Activated CD8-positive, alpha-beta memory T cell treated with anti-CD3 and anti-CD28 coated beads for 36 hours (primary cell): Measurements from ENCODE around the gene ACRBP. TPM values are rescaled to one million over a fixed set of nuclear protein-coding genes. Genes with fewer than 3 reads are reported as not detected.

Experiments
- CTCF ChIA-PET: fragments of 350-600 bp; sonication (Branson Sonifier 250); formaldehyde crosslinking; loops from one replicate; lab custom pipeline; 2021; ENCODE audit warnings: antibody characterized with exemption; lab: Charles Lee
- POLR2A ChIA-PET: fragments of 350-600 bp; sonication (Branson Sonifier 250); formaldehyde crosslinking; loops from one replicate; lab custom pipeline; 2021; ENCODE audit warnings: antibody characterized with exemption; lab: Charles Lee
- total RNA-seq, 2 experiments: library from RNA; stranded (reverse); gene quantifications; one replicate each; pipeline ENCODE4 v1.2.3, GENCODE V29; 2021

The ACRBP gene
- total RNA-seq, 2 experiments from 2014 or later: 0.88 to 0.95 TPM

DNA sequence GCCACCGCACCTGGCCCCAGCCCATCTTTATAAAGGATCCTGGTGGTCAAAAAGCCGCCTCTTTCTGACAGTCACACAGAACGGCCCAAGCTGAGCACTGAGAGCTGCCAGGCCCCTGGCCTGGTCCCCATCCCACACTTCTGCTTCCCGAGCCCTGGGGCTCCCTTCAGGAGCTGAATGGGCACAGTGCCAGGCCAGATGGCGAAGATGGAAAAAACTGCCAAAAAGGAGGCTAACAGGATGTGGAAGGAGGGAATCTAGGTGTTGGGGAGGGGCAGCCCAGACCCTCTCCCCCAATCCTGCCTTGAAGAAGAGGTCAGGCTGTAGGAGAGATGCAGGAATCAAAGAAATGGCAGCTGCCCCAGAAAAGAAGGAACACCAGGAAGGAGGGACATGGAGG, 16.5 kb downstream of the ACRBP start:
- ChIA-PET CTCF (interaction anchor here (0.8 to 3.0 kb wide), 5 partner anchors 11 to 242 kb away, joined by 3 to 19 read pairs (median 4); partner anchors contain the start of genes MLF2 and SPSB2), POLR2A (interaction anchor here (0.5 kb wide), 1 partner anchor 59 kb away, joined by 6 read pairs; the partner anchor contains the start of gene ZNF384)

DNA sequence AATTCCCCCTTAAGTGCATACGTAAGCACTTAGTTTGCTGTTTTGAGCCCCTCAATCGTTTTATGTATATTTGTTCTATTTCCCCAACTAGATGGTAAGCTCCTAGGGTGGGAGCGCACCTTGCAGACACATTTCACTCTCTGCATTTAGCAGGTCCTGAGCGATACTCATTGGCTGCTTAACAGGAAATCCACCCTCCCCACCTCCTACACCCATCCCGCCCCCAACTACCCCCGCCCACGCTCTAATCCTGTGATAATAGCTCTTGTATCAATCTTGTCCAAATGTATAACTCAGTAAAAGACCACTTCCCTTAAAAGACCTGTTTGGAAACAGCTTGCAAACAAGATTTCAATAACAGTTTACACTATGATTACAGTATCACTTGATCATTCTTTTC, 19.6 kb downstream of the ACRBP start:
- ChIA-PET POLR2A (no interaction called here), CTCF (interaction anchor here (1.1 to 1.4 kb wide), 3 partner anchors 57 to 139 kb away, joined by 3 to 4 read pairs (median 4); partner anchors contain the start of gene ZNF384)

DNA sequence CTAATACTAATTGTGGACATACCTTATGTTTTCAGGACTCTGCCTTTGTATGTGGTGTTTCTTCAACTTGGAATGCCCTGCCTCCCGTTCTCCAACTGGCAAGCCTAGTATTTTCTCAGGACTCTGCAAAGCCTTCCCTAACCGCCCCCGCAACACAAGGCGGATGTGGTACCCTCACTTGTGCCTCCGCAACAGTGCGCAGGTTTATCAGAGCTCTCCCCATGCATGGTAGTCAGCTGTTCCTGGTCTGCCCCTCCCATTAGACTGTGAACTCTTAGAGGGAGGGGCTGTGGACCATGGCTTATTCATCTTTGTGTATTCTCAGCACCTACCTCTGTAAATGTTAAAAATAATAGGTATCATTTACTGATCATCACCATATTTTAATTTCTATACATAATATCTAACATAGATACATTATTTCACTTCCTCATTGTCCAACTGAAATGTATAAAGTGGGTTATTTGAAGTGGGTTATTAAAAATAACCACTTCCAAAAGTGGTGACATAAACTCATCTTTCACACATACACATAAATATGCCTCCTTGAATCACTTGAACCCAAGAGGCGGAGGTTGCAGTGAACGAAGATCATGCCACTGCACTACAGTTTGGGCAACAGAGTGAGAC, 20.5 kb downstream of the ACRBP start:
- CTCF ChIA-PET: no interaction called here
- POLR2A ChIA-PET: no interaction called here

DNA sequence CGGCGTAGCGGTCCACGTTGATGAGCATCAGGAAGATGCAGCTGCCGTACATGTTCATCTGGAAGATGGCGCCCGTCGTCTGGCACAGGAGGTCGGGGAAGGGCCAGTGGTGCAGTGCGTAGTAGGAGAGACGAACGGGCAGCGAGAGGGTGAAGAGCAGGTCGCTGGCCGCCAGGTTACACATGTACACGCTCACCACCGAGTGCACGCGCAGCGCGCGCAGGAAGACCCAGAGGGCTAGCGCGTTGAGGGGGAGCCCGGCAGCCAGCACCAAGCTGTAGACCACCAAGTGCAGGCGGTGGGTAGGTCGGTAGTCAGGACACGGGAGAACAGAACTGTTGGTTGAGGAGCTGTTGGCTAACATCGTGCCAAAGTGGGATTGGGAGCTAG, 26.4 kb downstream of the ACRBP start:
- ChIA-PET CTCF (interaction anchor here (0.6 to 3.9 kb wide), 7 partner anchors 8 to 205 kb away, joined by 3 to 19 read pairs (median 5); no protein-coding TSS in a partner anchor), POLR2A (no interaction called here)

DNA sequence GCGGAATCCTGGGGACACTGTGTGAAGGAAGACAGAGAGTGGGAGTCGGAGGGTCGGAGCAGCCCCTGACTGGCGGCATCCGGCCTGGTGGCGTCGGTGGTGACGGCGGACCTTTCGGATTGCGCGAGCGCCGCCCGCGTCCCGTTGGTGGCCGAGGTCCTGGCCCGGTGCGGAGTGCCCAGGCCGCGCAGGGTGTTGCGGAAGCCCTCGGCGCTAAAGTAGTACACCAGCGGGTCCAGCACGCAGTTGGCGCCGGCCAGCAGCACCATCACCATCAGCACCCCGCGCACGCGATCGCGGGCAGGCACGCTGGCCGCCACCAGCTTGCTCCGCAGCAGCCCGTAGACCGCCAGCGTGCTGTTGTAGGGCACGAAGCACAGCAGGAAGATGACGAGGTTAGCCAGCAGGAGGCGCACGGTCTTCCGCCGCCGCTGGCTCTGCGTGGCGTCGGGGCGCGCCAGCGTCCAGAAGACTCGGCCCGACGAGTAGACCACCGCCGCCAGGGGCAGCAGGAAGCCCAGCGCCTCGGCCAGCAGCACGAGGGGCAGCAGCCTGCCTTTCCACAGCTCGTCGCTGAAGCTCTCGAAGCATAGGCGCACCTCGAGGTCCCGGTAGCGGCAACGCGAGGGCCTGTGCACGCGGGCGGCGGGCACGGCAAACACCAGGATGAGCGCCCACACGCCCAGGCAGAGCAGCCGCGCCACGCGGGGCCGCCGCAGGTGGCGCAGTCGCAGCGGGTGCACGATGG, 26.9 kb downstream of the ACRBP start:
- POLR2A ChIA-PET: no interaction called here

DNA sequence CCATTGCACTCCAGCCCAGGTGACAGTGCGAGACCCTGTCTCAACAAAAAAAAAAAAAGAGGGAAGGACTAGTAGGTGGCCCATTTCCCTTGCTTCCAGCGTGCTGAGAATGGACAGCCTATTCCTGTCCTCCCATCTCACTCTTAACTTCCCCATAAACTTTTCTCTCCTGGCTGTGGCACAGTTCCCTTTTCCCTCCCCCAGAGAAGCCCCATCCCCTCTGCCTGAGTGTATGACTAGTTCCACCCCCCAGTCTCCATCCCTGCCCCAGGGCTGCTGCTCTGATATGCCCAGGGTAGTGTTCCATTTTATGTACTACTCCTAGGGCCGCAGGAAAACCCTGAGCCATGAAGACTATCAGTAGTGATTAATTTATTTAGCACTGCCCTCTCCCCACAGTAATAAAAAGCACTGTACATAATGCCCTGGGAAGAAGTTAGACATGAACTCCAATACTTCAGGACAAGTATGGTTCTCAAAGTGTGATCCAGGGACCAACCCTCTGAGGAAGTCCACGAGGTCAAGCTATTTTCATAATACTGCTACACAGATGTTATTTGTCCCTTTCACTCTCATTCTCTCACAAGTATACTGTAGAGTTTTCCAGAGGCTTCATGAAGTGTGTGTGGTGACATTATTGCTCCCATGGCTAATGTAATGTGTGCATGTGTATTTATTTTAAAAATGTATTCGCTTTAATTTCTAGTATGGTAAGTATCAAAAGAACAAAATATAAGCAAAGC, 28.6 kb downstream of the ACRBP start:
- ChIA-PET CTCF (interaction anchor here (1.6 to 3.9 kb wide), 3 partner anchors 12 to 207 kb away, joined by 3 to 19 read pairs (median 7); no protein-coding TSS in a partner anchor), POLR2A (interaction anchor here (0.6 kb wide), 1 partner anchor 31 kb away, joined by 4 read pairs; no protein-coding TSS in a partner anchor)

More for the DNA sequence above, 26.9 kb downstream of the ACRBP start:
- CTCF ChIA-PET: interaction anchor here (0.6 to 3.9 kb wide), 7 partner anchors 11 to 64 kb away, joined by 3 to 19 read pairs (median 6); partner anchors contain the start of gene LPAR5

DNA sequence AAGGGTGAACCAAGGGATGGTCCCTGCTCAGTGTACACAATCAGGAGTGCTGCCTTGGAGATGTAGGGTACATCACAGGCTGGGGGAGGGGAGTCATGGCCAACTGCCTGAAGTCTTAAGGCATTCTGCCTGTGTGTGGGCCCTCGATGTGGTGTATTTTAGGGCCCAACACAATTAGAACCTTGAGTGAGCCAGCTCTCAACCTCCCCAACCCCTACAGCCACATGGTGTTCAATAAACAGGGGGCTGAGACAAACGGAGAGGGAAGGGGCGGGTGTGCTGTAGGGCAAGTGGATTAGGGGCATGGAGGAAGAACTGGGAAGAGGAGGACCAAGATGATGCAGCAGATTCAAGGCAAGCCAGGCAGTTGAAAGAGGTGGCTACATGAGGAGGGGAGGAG, 31.4 kb downstream of the ACRBP start:
- ChIA-PET POLR2A (interaction anchor here (0.7 kb wide), 1 partner anchor 32 kb away, joined by 6 read pairs; no protein-coding TSS in a partner anchor), CTCF (interaction anchor here (0.7 to 1.2 kb wide), 4 partner anchors 20 to 77 kb away, joined by 3 read pairs; partner anchors contain the start of gene LPAR5)

DNA sequence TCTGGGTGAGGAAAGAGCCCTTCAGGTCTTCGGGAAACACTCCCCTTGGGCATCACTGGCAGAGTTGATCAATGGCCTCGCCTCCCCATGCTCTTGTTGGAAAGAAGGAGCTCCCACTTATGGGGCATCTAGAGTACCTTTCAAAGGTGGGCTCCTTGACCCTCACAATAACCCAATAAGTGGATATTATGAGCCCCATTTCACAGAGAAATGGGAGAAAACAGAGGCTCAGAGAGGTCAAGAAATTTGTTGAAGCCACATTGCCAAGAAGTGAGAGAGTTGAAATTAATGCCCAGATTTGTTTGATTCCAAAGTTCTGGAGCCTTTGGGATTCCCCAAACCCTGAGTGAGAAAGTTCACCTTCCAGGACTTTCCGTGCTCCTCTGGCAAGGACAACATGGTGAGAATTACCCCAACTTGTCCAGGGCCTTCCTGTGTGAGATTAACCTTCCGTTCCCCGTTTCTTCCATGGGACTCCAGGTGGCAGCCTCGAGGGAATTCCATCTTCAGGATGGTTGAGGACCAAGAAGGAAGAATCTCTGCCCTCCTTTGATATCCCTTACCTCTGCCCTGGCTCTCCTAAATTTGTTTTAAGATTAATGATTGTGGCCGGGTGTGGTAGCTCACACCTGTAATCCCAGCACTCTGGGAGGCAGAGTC, 32.6 kb downstream of the ACRBP start:
- POLR2A ChIA-PET: interaction anchor here (1.2 to 1.4 kb wide), 3 partner anchors 10 to 75 kb away, joined by 5 to 6 read pairs (median 5); partner anchors contain the start of gene ZNF384
- CTCF ChIA-PET: interaction anchor here (0.7 to 1.9 kb wide), 3 partner anchors 25 to 70 kb away, joined by 3 to 4 read pairs (median 3); no protein-coding TSS in a partner anchor

DNA sequence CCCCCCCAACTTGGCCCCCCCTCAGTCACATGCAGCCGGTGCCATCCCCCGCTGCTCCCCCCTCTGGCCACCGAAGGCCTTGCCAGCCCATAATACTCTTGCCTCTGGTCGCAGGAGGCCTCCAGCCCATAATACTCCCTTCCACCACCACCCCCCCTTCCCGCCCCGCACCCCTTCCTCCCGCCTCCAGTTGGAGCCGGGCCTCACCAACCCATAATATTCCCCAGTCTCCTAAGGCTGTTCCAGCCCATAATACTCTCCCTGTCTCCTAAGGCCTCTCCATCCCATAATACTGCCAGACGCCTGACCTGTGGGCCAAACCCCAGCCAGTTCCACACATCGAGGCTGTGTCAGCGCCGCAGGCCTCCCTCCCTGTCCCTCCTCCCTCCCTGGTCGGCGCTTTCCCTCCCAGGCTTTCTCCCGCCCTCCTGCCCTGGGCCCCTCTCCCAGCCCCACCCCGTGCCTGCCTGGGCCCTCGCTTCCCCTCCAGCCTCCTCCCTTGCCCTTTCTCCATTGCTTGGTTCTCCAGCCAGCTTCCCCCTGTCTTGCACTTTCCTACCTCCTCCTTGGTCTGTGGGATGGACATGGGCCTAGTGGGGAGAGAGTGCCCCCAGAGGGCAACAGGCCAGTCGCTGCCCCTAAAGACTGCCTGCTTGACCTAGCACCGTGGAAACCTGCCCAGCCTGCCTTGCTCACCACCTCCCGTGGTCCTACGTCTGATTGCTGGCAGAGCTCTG, 33.3 kb downstream of the ACRBP start:
- ChIA-PET CTCF (interaction anchor here (1.3 to 1.9 kb wide), 3 partner anchors 7 to 71 kb away, joined by 3 to 4 read pairs (median 4); no protein-coding TSS in a partner anchor), POLR2A (interaction anchor here (1.0 to 1.4 kb wide), 4 partner anchors 9 to 139 kb away, joined by 3 to 6 read pairs (median 5); partner anchors contain the start of gene ZNF384)

DNA sequence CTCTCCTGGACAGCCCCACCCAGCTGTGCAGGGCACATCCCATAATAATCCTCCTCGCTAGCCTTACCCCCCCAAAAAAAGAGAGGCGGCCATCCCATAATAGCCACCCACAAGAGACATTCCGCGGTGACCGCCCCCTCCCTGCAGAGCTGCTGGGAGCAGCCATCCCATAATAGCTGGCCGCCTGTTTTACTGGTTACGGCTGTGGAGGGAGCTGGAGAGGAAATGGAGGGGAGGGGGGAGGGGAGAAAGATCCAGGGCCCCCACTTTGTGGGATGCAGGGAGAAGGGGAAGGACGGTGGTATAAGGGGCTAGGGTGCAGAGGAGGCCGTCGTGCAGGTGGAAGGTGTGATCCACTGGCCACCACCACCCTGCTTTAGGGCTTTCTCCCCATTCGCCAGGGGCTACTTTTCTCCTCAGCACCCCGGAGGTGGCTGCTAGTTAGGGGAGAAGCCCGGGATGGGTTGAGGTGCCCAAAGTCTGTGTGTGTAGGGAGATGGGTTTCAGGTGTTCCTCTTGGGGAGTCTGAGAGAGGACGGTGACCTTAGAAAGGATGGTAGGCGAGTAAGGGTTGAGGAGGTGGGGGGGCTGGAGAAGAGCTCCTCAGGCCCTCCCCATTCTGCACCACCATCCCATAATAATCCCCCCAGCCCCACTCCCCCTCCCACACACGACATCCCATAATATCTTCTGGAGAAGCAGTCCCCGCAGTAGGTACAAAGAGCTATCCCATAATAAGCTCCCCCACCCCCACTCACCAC, 34.0 kb downstream of the ACRBP start:
- POLR2A ChIA-PET: interaction anchor here (0.6 to 1.4 kb wide), 7 partner anchors 9 to 157 kb away, joined by 3 to 14 read pairs (median 5); partner anchors contain the start of gene ZNF384
- CTCF ChIA-PET: interaction anchor here (1.6 to 1.9 kb wide), 2 partner anchors 8 to 71 kb away, joined by 4 read pairs; no protein-coding TSS in a partner anchor

DNA sequence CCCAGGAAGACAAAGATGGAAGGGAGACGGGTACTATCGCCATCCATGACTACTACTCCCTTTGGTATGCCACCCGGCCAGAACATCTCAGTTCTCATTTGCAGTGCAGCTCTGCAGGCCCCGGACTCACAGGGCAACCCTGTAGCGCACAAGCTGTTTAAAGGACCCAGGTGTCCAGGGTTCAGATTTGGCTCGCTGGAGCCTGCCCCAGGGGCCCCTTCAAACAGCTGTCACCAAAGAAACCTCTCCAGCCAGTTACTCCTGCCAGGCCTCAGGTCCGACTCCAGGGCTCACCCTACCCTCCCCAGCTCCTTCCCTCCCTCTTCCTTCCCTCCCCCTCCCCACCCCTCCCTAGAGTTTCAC, 34.6 kb downstream of the ACRBP start:
- ChIA-PET CTCF (interaction anchor here (1.6 kb wide), 1 partner anchor 9 kb away, joined by 4 read pairs; no protein-coding TSS in a partner anchor), POLR2A (interaction anchor here (0.6 to 1.2 kb wide), 3 partner anchors 77 to 158 kb away, joined by 5 to 14 read pairs (median 5); partner anchors contain the start of gene ZNF384)

DNA sequence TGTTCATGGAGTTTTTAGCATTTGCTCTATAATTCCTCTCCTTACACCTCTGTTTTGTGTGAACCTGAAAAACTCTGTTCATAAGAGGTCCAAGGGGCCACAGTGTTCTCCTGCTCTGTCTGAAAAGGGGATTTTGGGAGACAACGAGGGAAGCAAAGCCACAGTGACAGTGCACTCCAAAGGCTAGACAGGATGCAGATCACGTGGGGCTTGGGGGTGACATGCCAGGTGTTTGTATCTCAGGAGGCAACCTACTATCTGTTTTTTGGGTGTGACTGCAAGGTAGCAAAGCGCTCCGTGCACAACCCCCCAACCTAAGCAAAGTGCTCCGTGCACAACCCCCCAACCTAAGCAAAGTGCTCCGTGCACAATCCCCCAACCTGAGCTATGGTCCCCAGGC, 35.0 kb downstream of the ACRBP start:
- POLR2A ChIA-PET: interaction anchor here (1.0 to 1.2 kb wide), 2 partner anchors 77 to 158 kb away, joined by 5 to 14 read pairs; partner anchors contain the start of gene ZNF384
- CTCF ChIA-PET: interaction anchor here (1.6 kb wide), 1 partner anchor 9 kb away, joined by 4 read pairs; no protein-coding TSS in a partner anchor

DNA sequence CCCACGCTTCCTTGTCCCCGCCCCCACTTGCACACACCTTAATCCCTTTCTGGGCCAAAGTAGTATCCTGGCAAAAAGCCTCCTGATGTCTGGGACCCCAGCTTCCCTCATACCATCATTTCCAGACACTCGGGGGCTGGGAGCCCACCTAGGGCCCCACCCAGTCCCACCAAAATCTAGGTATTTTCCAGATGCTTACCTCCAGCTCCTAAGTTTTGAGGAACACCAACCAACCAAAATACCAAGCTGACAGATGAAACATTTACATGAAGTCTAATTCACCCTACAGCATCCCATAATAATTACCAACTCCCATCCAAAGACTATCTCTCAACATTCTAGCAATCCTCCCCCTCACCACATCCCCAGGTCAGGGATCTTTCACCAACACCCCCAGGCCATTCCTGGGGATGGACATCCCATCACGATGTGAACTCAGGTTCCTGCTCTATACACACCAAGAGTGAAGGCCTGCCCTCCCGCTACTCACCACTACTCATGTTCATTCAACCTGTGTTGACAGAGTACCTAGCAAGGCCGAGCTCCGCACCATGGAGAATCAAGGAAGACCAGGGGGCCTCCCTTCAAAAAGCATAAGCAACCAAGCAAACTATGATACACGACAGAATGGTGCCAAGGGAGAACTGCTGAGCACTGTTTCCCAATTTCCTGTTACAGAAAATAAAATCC, 38.5 kb downstream of the ACRBP start:
- ChIA-PET CTCF (interaction anchor here (0.6 to 1.2 kb wide), 5 partner anchors 20 to 105 kb away, joined by 3 to 6 read pairs (median 5); partner anchors contain the start of gene ZNF384), POLR2A (interaction anchor here (0.5 to 0.8 kb wide), 3 partner anchors 55 to 164 kb away, joined by 3 to 15 read pairs (median 4); partner anchors contain the start of gene ZNF384)

DNA sequence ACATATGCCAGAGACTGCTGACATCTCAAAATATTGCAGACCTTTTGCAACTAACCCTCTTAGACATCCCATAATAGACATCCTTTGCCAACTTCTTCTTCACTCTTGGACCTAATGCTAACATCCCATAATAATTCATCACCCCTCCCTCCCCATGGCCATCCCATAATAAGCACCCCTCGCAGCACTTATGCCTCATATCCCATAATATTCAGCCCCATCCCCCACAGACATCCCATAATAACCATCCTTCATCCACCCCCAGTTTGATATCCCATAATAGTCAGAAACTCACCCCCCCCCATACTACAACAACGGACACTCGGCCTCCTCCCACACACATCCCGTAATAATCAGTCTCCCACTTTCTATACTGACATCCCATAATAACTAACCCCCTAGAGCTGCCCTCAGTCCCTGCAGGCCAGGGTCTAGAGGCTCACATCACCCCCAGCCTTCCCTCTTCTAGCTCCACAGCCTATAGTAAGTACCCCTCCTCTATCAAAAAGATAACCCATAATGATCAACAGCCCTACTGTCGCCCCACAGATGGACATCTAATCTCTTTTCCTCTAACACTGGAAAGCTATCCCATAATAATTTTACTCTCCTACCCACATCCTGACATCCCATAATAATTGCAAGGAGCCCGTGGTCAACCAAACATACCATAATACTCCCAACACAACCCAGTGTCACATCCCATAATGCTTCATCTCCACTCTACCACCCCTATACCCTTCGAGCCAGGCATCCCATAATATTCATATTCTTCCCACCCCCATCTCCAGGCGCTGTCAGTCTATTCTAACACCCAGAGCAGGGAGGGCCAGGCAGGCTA, 39.3 kb downstream of the ACRBP start:
- POLR2A ChIA-PET: interaction anchor here (0.5 to 0.8 kb wide), 2 partner anchors 55 to 164 kb away, joined by 4 to 15 read pairs; no protein-coding TSS in a partner anchor
- CTCF ChIA-PET: interaction anchor here (0.6 to 1.2 kb wide), 4 partner anchors 20 to 106 kb away, joined by 3 to 6 read pairs (median 4); partner anchors contain the start of gene ZNF384
